HepG2 (cell line): ENCODE results near the gene CORO1C. TPM values are rescaled to one million over a fixed set of nuclear protein-coding genes. Genes with fewer than 3 reads are reported as not detected.
A peak's percentile ranks its signal among the peaks of the same experiment; 100 is the strongest.

Experiments
- ATM ChIP-seq: fragments of 450-650 bp; IDR thresholded peaks from 2 replicates; pipeline ENCODE4 v1.7.1; 2017; ENCODE audit warnings: mild to moderate bottlenecking, borderline replicate concordance
- GTF2F1 ChIP-seq: fragments of 150-350 bp; IDR thresholded peaks from 2 replicates; pipeline ENCODE4 v1.6.1; 2014; ENCODE audit warnings: low read length
- HES4 ChIP-seq: sonication (generic); formaldehyde crosslinking; IDR thresholded peaks from 2 replicates; pipeline ENCODE4 v1.9.0; 2021; ENCODE audit warnings: mild to moderate bottlenecking, missing genetic modification reagents, borderline replicate concordance
- HIVEP1 ChIP-seq: sonication (generic); formaldehyde crosslinking; IDR thresholded peaks from 2 replicates; pipeline ENCODE4 v1.4.0; 2020; ENCODE audit warnings: mild to moderate bottlenecking, missing genetic modification reagents
- MAFG ChIP-seq: sonication (generic); formaldehyde crosslinking; IDR thresholded peaks from 2 replicates; pipeline ENCODE4 v1.5.1; 2020; ENCODE audit warnings: mild to moderate bottlenecking, missing genetic modification reagents
- MBNL3 ChIP-seq: fragments of 250-450 bp; sonication (Bioruptor Pico); conservative IDR thresholded peaks from 2 replicates; pipeline ENCODE4 v1.8.0; 2022; ENCODE audit warnings: mild to moderate bottlenecking, inconsistent platforms
- NFE2L2 ChIP-seq: fragments of 150-350 bp; IDR thresholded peaks from 2 replicates; pipeline ENCODE4 v1.6.1; 2014; ENCODE audit warnings: low read length
- PHF20 ChIP-seq: sonication (generic); formaldehyde crosslinking; IDR thresholded peaks from 2 replicates; pipeline ENCODE4 v1.5.0; 2020; ENCODE audit warnings: mild to moderate bottlenecking, missing genetic modification reagents
- STAG1 ChIP-seq: sonication (generic); formaldehyde crosslinking; IDR thresholded peaks from 2 replicates; pipeline ENCODE4 v1.4.0; 2020; ENCODE audit warnings: missing genetic modification reagents
- ZKSCAN1 ChIP-seq: fragments of 150-350 bp; IDR thresholded peaks from 2 replicates; pipeline ENCODE4 v1.6.1; 2014; ENCODE audit warnings: low read length
- ZNF33B ChIP-seq: sonication (generic); formaldehyde crosslinking; IDR thresholded peaks from 2 replicates; pipeline ENCODE4 v1.5.1; 2020; ENCODE audit warnings: mild to moderate bottlenecking, missing genetic modification reagents
- ZNF746 ChIP-seq: sonication (generic); formaldehyde crosslinking; IDR thresholded peaks from 2 replicates; pipeline ENCODE4 v1.8.0; 2022; ENCODE audit warnings: mild to moderate bottlenecking, missing genetic modification reagents
- polyA plus RNA-seq, 8 experiments: library from polyadenylated mRNA; depleted of rRNA in 3 of 8; stranded (reverse) in 7 of 8; unstranded in 1 of 8; fragments of >200 nt; fragmentation: Illumina TruSeq in 4 of 8; extraction: Trizol in 4 of 8; gene quantifications; 2 replicates each; pipeline versions ENCODE4 v1.2.1 to v1.2.3, GENCODE V29; 2011 to 2016; ENCODE audit warnings: low read depth in 4 of 8, missing spikeins in 1 of 8, mixed read lengths in 1 of 8; ENCODE audit not compliant: insufficient read depth in 1 of 8
- total RNA-seq, 5 experiments: library from RNA; depleted of rRNA; stranded (reverse); fragments of >200 nt; fragmentation: Illumina TruSeq; extraction: Trizol; gene quantifications; 2 replicates each; pipeline ENCODE4 v1.2.3, GENCODE V29; 2016; ENCODE audit warnings: low read depth in 1 of 5
- TF ChIP-seq, protein P1 (sequence below): sonication (generic); formaldehyde crosslinking; IDR thresholded peaks from 2 replicates; pipeline ENCODE4 v1.5.1; 2020; ENCODE audit warnings: missing genetic modification reagents, mild to moderate bottlenecking, borderline replicate concordance
- TF ChIP-seq, protein P2 (sequence below): sonication (generic); formaldehyde crosslinking; IDR thresholded peaks from 2 replicates; pipeline ENCODE4 v1.5.1; 2020; ENCODE audit warnings: mild to moderate bottlenecking, missing genetic modification reagents, moderate library complexity
- TF ChIP-seq, protein P3 (sequence below), 2 experiments: sonication (generic) in 1 of 2; formaldehyde crosslinking in 1 of 2; IDR thresholded peaks; 2 replicates each; pipeline versions ENCODE4 v1.4.0 to v1.6.1; 2016 to 2020; ENCODE audit warnings: borderline replicate concordance in 1 of 2, low read depth in 1 of 2, mild to moderate bottlenecking in 1 of 2, missing genetic modification reagents in 1 of 2
- TF ChIP-seq, protein P4 (sequence below): sonication (generic); formaldehyde crosslinking; IDR thresholded peaks from 2 replicates; pipeline ENCODE4 v1.4.0; 2020; ENCODE audit warnings: missing genetic modification reagents
- TF ChIP-seq, protein P5 (sequence below): sonication (generic); formaldehyde crosslinking; IDR thresholded peaks from 2 replicates; pipeline ENCODE4 v1.5.0; 2020; ENCODE audit warnings: missing genetic modification reagents

Gene CORO1C
- total and polyA plus RNA-seq, 2 of the 13 experiments (the other 11 are each of a cell fraction or from before 2014, with no cell fraction given) = 73.7 to 131 TPM

DNA sequence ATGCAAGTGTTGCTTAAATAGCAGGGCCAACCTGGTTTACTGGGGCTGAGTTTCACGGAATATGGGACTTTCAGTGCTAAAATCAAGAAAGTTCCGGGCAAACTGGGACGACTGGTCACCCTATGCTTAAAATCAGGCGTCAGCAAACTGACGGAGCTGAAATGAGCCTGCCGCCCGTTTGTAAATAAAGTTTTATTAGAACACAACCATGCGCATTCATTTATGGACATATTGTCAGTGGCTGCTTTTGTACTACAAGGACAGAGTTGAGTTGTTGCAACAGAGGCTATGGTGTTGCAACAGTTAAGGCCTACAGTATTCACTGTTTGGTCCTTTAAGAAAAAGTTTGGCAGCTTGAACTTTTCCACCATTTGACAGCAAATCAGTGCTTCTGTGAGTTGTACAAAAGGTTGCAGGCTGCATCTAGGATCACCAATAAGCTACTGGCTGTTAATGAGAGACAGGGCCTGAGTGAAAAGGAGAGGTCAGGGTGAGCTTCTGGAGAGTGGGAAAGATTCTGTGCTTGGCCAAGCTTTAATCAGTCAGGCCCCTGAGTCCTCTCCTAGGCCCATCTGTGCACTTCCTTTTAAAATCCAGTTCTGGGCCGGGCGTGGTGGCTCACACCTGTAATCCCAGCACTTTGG is 111.0 kb downstream of the CORO1C start (continued):
- TF ChIP-seq, protein P1, sequence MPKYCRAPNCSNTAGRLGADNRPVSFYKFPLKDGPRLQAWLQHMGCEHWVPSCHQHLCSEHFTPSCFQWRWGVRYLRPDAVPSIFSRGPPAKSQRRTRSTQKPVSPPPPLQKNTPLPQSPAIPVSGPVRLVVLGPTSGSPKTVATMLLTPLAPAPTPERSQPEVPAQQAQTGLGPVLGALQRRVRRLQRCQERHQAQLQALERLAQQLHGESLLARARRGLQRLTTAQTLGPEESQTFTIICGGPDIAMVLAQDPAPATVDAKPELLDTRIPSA (CRISPR knock-in tag) = no peak
- TF ChIP-seq NFE2L2 (no peak), ZNF746 (CRISPR knock-in tag) (no peak), GTF2F1 (no peak), HIVEP1 (CRISPR knock-in tag) (no peak), HES4 (CRISPR knock-in tag) (no peak), ZNF33B (no peak), PHF20 (CRISPR knock-in tag) (no peak), ATM (no peak), STAG1 (CRISPR knock-in tag) (no peak), MAFG (CRISPR knock-in tag) (no peak), MBNL3 (CRISPR knock-in tag) (no peak), ZKSCAN1 (peak; percentile 32; the same call in 1 of the 2 replicates)
- TF ChIP-seq, protein P2, sequence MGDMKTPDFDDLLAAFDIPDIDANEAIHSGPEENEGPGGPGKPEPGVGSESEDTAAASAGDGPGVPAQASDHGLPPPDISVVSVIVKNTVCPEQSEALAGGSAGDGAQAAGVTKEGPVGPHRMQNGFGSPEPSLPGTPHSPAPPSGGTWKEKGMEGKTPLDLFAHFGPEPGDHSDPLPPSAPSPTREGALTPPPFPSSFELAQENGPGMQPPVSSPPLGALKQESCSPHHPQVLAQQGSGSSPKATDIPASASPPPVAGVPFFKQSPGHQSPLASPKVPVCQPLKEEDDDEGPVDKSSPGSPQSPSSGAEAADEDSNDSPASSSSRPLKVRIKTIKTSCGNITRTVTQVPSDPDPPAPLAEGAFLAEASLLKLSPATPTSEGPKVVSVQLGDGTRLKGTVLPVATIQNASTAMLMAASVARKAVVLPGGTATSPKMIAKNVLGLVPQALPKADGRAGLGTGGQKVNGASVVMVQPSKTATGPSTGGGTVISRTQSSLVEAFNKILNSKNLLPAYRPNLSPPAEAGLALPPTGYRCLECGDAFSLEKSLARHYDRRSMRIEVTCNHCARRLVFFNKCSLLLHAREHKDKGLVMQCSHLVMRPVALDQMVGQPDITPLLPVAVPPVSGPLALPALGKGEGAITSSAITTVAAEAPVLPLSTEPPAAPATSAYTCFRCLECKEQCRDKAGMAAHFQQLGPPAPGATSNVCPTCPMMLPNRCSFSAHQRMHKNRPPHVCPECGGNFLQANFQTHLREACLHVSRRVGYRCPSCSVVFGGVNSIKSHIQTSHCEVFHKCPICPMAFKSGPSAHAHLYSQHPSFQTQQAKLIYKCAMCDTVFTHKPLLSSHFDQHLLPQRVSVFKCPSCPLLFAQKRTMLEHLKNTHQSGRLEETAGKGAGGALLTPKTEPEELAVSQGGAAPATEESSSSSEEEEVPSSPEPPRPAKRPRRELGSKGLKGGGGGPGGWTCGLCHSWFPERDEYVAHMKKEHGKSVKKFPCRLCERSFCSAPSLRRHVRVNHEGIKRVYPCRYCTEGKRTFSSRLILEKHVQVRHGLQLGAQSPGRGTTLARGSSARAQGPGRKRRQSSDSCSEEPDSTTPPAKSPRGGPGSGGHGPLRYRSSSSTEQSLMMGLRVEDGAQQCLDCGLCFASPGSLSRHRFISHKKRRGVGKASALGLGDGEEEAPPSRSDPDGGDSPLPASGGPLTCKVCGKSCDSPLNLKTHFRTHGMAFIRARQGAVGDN = no peak
- TF ChIP-seq, protein P3, sequence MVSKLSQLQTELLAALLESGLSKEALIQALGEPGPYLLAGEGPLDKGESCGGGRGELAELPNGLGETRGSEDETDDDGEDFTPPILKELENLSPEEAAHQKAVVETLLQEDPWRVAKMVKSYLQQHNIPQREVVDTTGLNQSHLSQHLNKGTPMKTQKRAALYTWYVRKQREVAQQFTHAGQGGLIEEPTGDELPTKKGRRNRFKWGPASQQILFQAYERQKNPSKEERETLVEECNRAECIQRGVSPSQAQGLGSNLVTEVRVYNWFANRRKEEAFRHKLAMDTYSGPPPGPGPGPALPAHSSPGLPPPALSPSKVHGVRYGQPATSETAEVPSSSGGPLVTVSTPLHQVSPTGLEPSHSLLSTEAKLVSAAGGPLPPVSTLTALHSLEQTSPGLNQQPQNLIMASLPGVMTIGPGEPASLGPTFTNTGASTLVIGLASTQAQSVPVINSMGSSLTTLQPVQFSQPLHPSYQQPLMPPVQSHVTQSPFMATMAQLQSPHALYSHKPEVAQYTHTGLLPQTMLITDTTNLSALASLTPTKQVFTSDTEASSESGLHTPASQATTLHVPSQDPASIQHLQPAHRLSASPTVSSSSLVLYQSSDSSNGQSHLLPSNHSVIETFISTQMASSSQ (IDR thresholded peaks at IDR 0.05; ENCODE audit: low read depth) = no peak
- TF ChIP-seq, protein P3 (CRISPR knock-in tag; IDR thresholded peaks at IDR 0.05; ENCODE audit: borderline replicate concordance) = 0 out of 2 replicates have a peak, but pooled peaks have one; percentile 18
- TF ChIP-seq, protein P4, sequence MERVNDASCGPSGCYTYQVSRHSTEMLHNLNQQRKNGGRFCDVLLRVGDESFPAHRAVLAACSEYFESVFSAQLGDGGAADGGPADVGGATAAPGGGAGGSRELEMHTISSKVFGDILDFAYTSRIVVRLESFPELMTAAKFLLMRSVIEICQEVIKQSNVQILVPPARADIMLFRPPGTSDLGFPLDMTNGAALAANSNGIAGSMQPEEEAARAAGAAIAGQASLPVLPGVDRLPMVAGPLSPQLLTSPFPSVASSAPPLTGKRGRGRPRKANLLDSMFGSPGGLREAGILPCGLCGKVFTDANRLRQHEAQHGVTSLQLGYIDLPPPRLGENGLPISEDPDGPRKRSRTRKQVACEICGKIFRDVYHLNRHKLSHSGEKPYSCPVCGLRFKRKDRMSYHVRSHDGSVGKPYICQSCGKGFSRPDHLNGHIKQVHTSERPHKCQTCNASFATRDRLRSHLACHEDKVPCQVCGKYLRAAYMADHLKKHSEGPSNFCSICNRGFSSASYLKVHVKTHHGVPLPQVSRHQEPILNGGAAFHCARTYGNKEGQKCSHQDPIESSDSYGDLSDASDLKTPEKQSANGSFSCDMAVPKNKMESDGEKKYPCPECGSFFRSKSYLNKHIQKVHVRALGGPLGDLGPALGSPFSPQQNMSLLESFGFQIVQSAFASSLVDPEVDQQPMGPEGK (CRISPR knock-in tag) = peak; percentile 20; the same call in 1 of the 2 replicates
- TF ChIP-seq, protein P5, sequence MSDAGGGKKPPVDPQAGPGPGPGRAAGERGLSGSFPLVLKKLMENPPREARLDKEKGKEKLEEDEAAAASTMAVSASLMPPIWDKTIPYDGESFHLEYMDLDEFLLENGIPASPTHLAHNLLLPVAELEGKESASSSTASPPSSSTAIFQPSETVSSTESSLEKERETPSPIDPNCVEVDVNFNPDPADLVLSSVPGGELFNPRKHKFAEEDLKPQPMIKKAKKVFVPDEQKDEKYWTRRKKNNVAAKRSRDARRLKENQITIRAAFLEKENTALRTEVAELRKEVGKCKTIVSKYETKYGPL = no peak
